AG09319 (cell line): ENCODE measurements around the gene PLXNC1.

Experiments used
- DNase-seq: peaks from one replicate; pipeline ENCODE4 v3.0.0-alpha.2; 2010; ENCODE audit warnings: low read depth; ENCODE audit errors: extremely low read depth
- TF ChIP-seq, protein P1 (sequence below): IDR thresholded peaks from 2 replicates; pipeline ENCODE4 v1.5.1; 2011; ENCODE audit warnings: low read depth, mild to moderate bottlenecking, inconsistent platforms, low read length, moderate library complexity

Gene PLXNC1

GRCh38 chr12:94180558-94181296 lies 32.4 kb downstream of the PLXNC1 start:
- TF ChIP-seq, protein P1, sequence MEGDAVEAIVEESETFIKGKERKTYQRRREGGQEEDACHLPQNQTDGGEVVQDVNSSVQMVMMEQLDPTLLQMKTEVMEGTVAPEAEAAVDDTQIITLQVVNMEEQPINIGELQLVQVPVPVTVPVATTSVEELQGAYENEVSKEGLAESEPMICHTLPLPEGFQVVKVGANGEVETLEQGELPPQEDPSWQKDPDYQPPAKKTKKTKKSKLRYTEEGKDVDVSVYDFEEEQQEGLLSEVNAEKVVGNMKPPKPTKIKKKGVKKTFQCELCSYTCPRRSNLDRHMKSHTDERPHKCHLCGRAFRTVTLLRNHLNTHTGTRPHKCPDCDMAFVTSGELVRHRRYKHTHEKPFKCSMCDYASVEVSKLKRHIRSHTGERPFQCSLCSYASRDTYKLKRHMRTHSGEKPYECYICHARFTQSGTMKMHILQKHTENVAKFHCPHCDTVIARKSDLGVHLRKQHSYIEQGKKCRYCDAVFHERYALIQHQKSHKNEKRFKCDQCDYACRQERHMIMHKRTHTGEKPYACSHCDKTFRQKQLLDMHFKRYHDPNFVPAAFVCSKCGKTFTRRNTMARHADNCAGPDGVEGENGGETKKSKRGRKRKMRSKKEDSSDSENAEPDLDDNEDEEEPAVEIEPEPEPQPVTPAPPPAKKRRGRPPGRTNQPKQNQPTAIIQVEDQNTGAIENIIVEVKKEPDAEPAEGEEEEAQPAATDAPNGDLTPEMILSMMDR: no peak
- no peak for DNase-seq

- DNase-seq: no peak
- TF ChIP-seq, protein P1: no peak
Observed at GRCh38 chr12:94182986-94183707, 34.8 kb downstream of the PLXNC1 start.

DNA sequence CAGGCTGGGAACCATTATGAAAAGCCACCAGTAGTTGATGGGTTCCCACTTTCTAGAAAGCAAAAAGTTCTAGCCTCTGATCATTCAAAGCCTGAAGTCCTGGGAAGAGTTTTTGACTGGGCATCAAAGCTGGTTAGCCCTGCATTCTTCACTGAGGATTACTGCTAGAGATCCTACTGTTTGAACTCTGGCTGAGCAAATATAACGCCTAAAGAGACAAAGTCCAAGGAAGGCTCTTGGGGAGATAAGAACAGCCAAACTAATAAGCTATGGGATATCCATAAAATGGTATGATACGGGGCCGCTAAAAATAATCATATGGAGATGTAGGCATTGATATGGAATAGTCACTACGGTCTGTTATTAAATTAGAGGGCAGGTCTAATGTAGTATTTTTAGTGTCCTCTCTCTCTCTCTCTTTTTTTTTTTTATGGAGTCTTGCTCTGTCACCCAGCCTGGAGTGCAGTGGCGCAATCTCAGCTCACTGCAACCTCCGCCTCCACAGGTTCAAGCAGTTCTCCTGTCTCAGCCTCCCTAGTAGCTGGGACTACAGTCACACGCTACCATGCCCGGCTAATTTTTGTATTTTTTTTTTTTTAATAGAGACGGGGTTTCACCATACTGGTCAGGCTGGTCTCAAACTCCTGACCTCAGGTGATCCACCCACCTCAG lies 35.5 kb downstream of the PLXNC1 start:
- TF ChIP-seq, protein P1: no peak
- no peak for DNase-seq

DNA sequence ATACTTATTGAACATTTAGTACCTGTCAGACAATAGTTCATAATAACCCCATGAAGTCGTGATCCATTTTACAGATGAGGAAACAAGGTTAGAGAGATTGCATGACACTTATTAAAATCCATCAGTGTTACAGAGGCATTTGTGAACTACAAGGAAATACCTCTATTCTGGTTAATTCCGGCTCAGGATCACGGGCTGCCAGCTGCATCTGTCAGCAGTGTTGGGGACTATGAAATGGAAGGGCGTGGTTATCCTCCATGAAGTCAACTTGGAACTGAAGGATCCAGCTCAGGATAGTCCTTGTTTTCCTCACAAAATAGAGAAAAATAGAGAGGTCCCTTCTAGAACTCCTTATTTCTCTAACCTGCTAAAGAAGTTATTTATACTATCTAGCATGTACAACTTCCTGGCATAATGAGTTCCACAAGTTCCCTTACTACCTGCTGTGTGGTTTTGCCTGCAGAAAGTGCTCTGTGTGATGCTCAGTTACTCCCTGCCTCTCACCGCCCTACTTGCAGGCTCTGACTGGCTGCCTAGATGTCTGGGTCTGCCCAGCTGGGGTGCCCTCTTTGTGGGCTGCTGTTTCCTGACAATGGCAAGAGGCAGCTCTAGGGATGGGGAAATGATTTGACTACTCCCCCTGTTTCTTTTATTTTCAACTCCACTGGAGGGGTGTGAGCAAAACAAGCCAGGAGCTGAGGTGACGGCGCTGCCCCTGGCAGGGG lies 36.8 kb downstream of the PLXNC1 start:
- TF ChIP-seq, protein P1: no peak
- no peak for DNase-seq

- no peak for DNase-seq
- TF ChIP-seq, protein P1: no peak
Observed at GRCh38 chr12:94185801-94186200, 37.4 kb downstream of the PLXNC1 start.

- DNase-seq: peak; percentile 30
- TF ChIP-seq, protein P1: no peak
Observed at GRCh38 chr12:94186278-94187241, 38.2 kb downstream of the PLXNC1 start.
